ENCODE data around the gene GOLGA6D.
"Not testable (repeated sequence)": the region's sequence is repeated elsewhere in the genome, so short reads cannot be mapped to it uniquely, and the experiment has no call there.

GOLGA6D gene

DNA sequence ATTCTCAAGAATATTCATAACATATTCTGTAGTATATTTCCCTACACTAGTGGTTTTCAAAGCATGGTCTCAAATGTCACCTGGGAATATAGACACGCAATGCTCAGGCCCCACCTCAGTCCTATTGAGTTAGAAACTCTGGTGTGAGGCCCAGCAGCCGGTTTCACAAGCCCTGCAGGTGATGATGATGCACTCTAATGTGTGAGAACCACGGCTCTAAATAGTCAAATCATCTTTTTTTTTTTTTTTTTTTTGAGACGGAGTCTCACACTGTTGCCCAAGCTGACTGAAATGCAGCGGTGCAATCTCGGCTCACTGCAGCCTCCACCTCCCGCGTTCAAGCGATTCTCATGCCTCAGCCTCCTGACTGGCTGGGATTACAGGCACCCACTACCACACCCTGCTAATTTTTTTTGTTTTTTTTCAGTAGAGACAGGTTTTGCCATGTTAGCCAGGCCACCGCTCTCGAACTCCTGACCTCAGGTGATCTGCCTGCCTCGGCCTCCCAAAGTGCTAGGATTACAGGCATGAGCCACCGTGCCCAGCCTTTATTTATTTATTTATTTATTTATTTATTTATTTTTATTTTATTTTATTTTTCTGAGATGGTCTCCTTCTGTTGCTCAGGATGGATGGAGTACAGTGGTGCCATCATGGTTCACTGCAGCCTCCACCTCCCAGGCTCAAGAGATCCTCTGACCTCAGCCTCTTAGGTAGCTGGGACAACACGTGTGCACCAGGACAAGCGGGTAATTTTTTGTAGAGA, 51.2 kb downstream of the GOLGA6D start:
- DNase-seq = not testable (repeated sequence)

DNA sequence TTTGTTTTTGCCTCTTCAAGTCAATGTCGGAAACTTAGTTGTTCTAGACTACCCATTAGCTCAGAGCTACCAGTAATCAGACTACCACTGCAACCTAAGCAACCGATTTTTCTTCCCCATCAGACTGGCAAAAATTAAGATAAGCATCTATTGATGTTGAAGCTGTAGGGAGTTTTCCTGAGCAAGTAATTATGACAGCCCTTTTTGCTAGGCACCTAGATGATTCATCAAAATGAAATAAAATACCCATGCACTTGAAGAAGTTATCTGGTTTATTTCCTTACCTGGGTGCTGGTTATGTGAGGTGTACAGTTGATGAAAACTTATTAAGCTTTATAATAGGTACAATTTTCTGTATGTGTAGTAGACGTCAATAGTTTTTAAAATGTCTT, 52.7 kb downstream of the GOLGA6D start:
- DNase-seq = no peak

- no peak for DNase-seq
Measured at GRCh38 chr15:75335705-75336355, 53.2 kb downstream of the GOLGA6D start, which contains the start of gene COMMD4. Gene COMMD4 (plus strand): TSS chr15:75336063. CDS start chr15:75336090, 27 bp downstream.

GRCh38 chr15:75338661-75339240, 56.1 kb downstream of the GOLGA6D start:
- no peak for DNase-seq

DNA sequence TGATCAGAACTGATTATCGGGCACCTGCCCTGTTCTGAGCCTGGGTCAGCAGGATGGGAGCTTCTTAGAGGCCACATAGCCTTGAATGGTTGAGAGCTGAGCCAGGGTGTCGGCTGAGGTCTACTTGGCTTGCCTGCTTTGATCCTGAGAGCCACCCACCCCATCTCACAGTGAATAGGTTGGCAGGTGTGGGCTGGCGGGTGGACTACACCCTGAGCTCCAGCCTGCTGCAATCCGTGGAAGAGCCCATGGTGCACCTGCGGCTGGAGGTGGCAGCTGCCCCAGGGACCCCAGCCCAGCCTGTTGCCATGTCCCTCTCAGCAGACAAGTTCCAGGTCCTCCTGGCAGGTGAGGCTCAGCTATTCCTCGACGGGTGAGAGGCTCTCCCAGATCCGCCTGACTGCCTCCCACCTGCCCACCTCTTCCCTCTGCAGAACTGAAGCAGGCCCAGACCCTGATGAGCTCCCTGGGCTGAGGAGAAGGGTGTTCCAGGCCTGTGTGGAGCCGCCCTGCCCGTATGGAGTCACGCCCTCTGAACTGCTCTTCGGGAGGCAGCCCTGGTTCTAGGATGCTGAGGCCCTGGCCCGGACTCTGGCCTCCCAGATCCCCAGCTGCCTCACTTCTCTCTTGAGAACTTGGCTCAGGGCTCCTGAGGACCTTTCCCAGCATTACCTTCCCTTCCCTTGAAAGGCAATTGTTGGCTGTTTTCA, 57.1 kb downstream of the GOLGA6D start:
- no peak for DNase-seq

- DNase-seq = no peak
Measured at GRCh38 chr15:75342221-75342620, 59.6 kb downstream of the GOLGA6D start.

DNA sequence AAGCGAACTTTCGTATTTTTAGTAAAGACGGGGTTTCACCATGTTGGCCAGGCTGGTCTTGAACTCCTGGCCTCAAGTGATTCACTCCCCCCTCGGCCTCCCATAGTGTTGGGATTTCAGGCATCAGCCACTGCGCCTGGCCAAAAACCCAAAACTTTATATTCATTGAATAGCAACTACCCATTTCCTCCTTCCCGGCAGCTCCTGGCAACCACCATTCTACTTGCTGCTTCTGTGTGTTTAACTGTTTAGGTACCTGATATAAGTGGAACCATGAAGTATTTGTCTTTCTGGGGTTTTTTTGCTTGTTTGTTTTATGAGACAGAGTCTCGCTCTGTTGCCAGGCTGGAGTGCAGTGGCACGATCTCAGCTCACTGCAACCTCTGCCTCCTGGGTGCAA, 61.3 kb downstream of the GOLGA6D start:
- DNase-seq = not testable (repeated sequence)
